Loucy (cell line): ENCODE measurements around the gene CRYBA1.
"Not testable (repeated sequence)": the region's sequence is repeated elsewhere in the genome, so short reads cannot be mapped to it uniquely, and the experiment has no call there.

Experiments used
- H2AFZ ChIP-seq: fragments of 200-600 bp; sonication (generic); 2 replicates; pipeline ENCODE4 v1.6.0; 2016; ENCODE audit warnings: antibody characterized with exemption, mild to moderate bottlenecking, low read length, moderate library complexity
- H3F3A ChIP-seq: fragments of 200-600 bp; 2 replicates; pipeline ENCODE4 v1.6.0; 2016; ENCODE audit warnings: antibody characterized with exemption, low read depth, mild to moderate bottlenecking
- H3K27me3 ChIP-seq: fragments of 200-600 bp; sonication (generic); 2 replicates; pipeline ENCODE4 v1.6.1; 2014; ENCODE audit warnings: low read length, mild to moderate bottlenecking; ENCODE audit not compliant: insufficient read depth, poor library complexity, severe bottlenecking
- H3K36me3 ChIP-seq: fragments of 200-600 bp; sonication (generic); 2 replicates; pipeline ENCODE4 v1.6.1; 2016; ENCODE audit warnings: low read length; ENCODE audit not compliant: insufficient read depth
- H3K4me1 ChIP-seq: fragments of 200-600 bp; sonication (generic); 2 replicates; pipeline ENCODE4 v1.5.1; 2014; ENCODE audit warnings: low read length, mild to moderate bottlenecking; ENCODE audit not compliant: insufficient read depth, poor library complexity, severe bottlenecking
- H3K4me2 ChIP-seq: fragments of 200-600 bp; sonication (generic); 2 replicates; pipeline ENCODE4 v1.6.0; 2014; ENCODE audit warnings: antibody characterized with exemption, low read length, low read depth, mild to moderate bottlenecking; ENCODE audit not compliant: poor library complexity, severe bottlenecking
- H3K4me3 ChIP-seq: fragments of 200-600 bp; sonication (generic); 2 replicates; pipeline ENCODE4 v1.5.1; 2014; ENCODE audit warnings: low read length, mild to moderate bottlenecking, mixed read lengths; ENCODE audit not compliant: poor library complexity, severe bottlenecking
- H3K79me2 ChIP-seq: fragments of 200-600 bp; sonication (generic); 2 replicates; pipeline ENCODE4 v1.6.1; 2014; ENCODE audit warnings: low read length; ENCODE audit not compliant: insufficient read depth
- H3K9ac ChIP-seq: fragments of 200-600 bp; sonication (generic); 2 replicates; pipeline ENCODE4 v1.6.0; 2014; ENCODE audit warnings: mild to moderate bottlenecking, low read depth, low read length, moderate library complexity; ENCODE audit not compliant: poor library complexity, severe bottlenecking
- H3K9me2 ChIP-seq: fragments of 200-600 bp; sonication (generic); replicated peaks from 2 replicates; pipeline ENCODE4 v1.6.1; 2016; ENCODE audit warnings: low read depth, low read length, mixed read lengths
- H3K9me3 ChIP-seq: fragments of 200-600 bp; sonication (generic); 2 replicates; pipeline ENCODE4 v1.6.1; 2014; ENCODE audit warnings: mild to moderate bottlenecking, antibody characterized with exemption, low read length, low read depth; ENCODE audit not compliant: insufficient read depth
- H4K20me1 ChIP-seq: fragments of 200-600 bp; sonication (generic); 2 replicates; pipeline ENCODE4 v1.6.0; 2014; ENCODE audit warnings: antibody characterized with exemption, low read length, mild to moderate bottlenecking; ENCODE audit not compliant: insufficient read depth, poor library complexity, severe bottlenecking
- CTCF ChIP-seq: fragments of 200-600 bp; sonication (generic); conservative IDR thresholded peaks from 2 replicates; pipeline ENCODE4 v1.5.1; 2014; ENCODE audit warnings: mild to moderate bottlenecking, antibody characterized with exemption, low read length
- EZH2phosphoT487 ChIP-seq: fragments of 200-600 bp; IDR thresholded peaks from 2 replicates; pipeline ENCODE4 v1.6.1; 2018; ENCODE audit warnings: antibody characterized with exemption, mild to moderate bottlenecking, moderate library complexity, borderline replicate concordance

Gene CRYBA1

GRCh38 chr17:29225396-29225795 is 21.3 kb upstream of the CRYBA1 start:
- H3K36me3 ChIP-seq, result no peaks in the 10 kb centered on the region
- no peaks in the 10 kb centered on the region for H3K9me2 ChIP-seq
- H4K20me1 ChIP-seq, result no peaks in the 10 kb centered on the region
- TF ChIP-seq CTCF, result no peak
- no peak for TF ChIP-seq EZH2phosphoT487
- no peaks in the 10 kb centered on the region for H3F3A ChIP-seq
- H2AFZ ChIP-seq, result 0 out of 2 replicates have a peak overlapping the region, but pooled peaks have one; percentile 3
- H3K9ac ChIP-seq, result no peak overlapping the region
- H3K4me1 ChIP-seq, result no peaks in the 10 kb centered on the region
- no peaks in the 10 kb centered on the region for H3K9me3 ChIP-seq
- no peaks in the 10 kb centered on the region for H3K79me2 ChIP-seq
- no peak overlapping the region for H3K4me3 ChIP-seq
- H3K27me3 ChIP-seq, result no peaks in the 10 kb centered on the region
- H3K4me2 ChIP-seq, result no peak overlapping the region

GRCh38 chr17:29233301-29233700 is 13.4 kb upstream of the CRYBA1 start:
- Histone ChIP-seq H3K79me2 (no peaks in the 10 kb centered on the region), H2AFZ (no peak overlapping the region), H3K9me2 (no peaks in the 10 kb centered on the region), H3K4me2 (no peak overlapping the region), H3K9me3 (no peaks in the 10 kb centered on the region), H3K9ac (no peak overlapping the region), H3K36me3 (no peaks in the 10 kb centered on the region), H3F3A (no peaks in the 10 kb centered on the region), H3K4me1 (no peaks in the 10 kb centered on the region), H3K27me3 (no peaks in the 10 kb centered on the region), H4K20me1 (no peaks in the 10 kb centered on the region), H3K4me3 (no peak overlapping the region)
- TF ChIP-seq EZH2phosphoT487 (no peak), CTCF (no peak)

GRCh38 chr17:29234972-29235371 is 11.7 kb upstream of the CRYBA1 start:
- H3K4me1 ChIP-seq, H3K79me2 ChIP-seq, H3K9me2 ChIP-seq, H2AFZ ChIP-seq, H3K4me3 ChIP-seq, H3F3A ChIP-seq, H3K36me3 ChIP-seq, H4K20me1 ChIP-seq, H3K9ac ChIP-seq, H3K4me2 ChIP-seq, H3K27me3 ChIP-seq, H3K9me3 ChIP-seq: not testable (repeated sequence)

- Histone ChIP-seq H4K20me1 (no peaks in the 10 kb centered on the region), H3K4me1 (no peaks in the 10 kb centered on the region), H2AFZ (no peak overlapping the region), H3K9me3 (no peaks in the 10 kb centered on the region), H3K79me2 (no peaks in the 10 kb centered on the region), H3K9ac (no peak overlapping the region), H3K9me2 (no peaks in the 10 kb centered on the region), H3K36me3 (no peaks in the 10 kb centered on the region), H3F3A (no peaks in the 10 kb centered on the region), H3K4me2 (no peak overlapping the region), H3K27me3 (no peaks in the 10 kb centered on the region), H3K4me3 (no peak overlapping the region)
- no peak for TF ChIP-seq EZH2phosphoT487
- TF ChIP-seq CTCF, result no peak
Observed at GRCh38 chr17:29235904-29236303, 10.8 kb upstream of the CRYBA1 start.
